SK-N-MC (cell line): ENCODE results near the gene GRIA3.

Experiments used
- EZH2 ChIP-seq: fragments of 200-600 bp; sonication (generic); IDR thresholded peaks from one replicate; pipeline ENCODE4 v1.6.1; 2017; ENCODE audit warnings: antibody characterized with exemption
- POLR2AphosphoS5 ChIP-seq: IDR thresholded peaks from 2 replicates; pipeline ENCODE4 v1.6.1; 2012; ENCODE audit warnings: mild to moderate bottlenecking, low read depth, low read length, borderline replicate concordance

GRCh38 chrX:123181233-123181914 is 2.7 kb upstream of the GRIA3 start:
- TF ChIP-seq EZH2 (no peak), POLR2AphosphoS5 (no peak)
